DMS114 treated with DMSO at 0.1 percent for 48 hours (cell line): ENCODE measurements around the gene NCEH1.
A peak's percentile ranks its signal among the peaks of the same experiment; 100 is the strongest.

Experiments used
- DNase-seq: peaks from one replicate; lab custom pipeline; 2025; ENCODE audit not compliant: unreplicated experiment; lab: John Stamatoyannopoulos, UW

The NCEH1 gene

GRCh38 chr3:172648747-172649146 lies 62.1 kb downstream of the NCEH1 start:
- no peak for DNase-seq

- DNase-seq = no peak
These were observed 63.0 kb downstream of the NCEH1 start for GRCh38 chr3:172647823-172648222.

GRCh38 chr3:172647080-172647479 lies 63.8 kb downstream of the NCEH1 start:
- no peak for DNase-seq

- no peak for DNase-seq
These were observed 64.3 kb downstream of the NCEH1 start for GRCh38 chr3:172646439-172647015.

GRCh38 chr3:172644258-172644657 lies 66.6 kb downstream of the NCEH1 start:
- no peak for DNase-seq

DNA sequence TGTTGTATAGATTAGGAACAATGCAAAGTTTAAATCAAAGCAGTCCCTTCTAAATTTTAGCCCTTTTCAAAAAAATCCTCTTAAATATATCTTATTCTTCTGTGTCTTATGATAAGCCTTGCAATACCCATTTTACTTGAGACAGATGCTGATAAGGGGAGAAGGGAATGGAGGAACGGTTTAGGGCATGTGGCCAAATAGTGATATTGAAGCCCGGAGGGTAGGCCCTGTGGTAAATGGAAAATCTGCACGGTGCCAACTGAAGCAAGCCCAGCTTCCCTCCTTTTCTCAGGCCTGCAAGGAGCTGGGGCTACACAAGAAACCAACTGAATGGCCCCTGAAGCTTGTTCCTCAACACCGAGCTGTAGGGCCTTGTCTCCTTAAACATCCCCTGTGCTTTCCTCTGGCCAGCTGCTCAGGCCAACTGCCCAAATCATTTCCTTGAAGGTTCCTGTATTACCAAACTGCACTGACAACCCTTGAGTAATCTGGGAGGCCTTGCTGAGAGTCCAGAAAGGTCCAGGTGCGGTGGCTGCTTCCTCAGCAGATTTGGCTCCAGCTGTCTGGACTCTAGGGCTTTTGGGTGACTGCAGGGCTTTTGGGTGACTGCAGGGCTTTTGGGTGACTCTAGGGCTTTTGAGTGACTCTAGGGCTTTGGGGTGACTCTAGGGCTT lies 67.2 kb downstream of the NCEH1 start:
- no peak for DNase-seq

- DNase-seq = no peak
These were observed 69.6 kb downstream of the NCEH1 start for GRCh38 chr3:172641291-172641690.

GRCh38 chr3:172640751-172641150 lies 70.1 kb downstream of the NCEH1 start:
- no peak for DNase-seq

DNA sequence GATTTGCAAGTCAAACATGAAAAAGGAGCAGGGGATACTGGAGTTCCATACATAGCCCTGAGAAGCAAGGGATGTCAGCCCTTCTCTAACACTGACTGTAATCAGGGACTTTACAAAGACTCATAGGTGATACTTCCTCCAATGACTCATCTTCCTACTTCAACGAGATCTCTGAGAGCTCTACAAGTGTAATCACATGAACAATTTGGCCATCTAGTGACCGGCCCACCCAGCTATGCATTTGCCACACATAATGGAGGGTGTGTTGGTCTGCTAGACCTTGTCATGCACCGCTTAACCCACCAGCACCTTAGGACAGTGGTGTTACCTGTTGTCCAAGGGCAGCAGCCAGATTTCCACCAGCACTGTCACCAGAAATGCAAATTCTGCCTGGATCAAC lies 75.3 kb downstream of the NCEH1 start:
- no peak for DNase-seq

DNA sequence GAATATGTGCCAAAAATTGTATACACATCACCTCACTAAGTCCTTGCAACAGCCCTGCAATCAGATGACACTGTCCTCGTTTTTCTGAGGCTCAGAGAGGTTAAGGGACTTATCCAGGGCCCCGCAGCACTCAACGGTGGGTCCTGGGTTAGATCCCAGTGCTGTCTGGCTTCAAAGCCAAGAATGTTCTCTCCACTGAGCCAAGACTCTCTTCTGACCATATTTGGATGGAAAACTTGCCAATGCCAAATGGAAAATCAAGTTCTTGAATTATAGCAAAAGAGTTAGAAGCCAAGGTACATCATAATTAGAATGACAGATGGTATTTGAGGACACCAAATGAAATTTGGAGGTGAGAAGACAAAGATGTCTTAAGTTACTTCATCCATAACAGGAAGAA lies 75.9 kb downstream of the NCEH1 start:
- no peak for DNase-seq

- DNase-seq = no peak
These were observed 80.6 kb downstream of the NCEH1 start for GRCh38 chr3:172630316-172630715.

- DNase-seq = no peak
These were observed 81.4 kb downstream of the NCEH1 start for GRCh38 chr3:172629470-172629869.

DNA sequence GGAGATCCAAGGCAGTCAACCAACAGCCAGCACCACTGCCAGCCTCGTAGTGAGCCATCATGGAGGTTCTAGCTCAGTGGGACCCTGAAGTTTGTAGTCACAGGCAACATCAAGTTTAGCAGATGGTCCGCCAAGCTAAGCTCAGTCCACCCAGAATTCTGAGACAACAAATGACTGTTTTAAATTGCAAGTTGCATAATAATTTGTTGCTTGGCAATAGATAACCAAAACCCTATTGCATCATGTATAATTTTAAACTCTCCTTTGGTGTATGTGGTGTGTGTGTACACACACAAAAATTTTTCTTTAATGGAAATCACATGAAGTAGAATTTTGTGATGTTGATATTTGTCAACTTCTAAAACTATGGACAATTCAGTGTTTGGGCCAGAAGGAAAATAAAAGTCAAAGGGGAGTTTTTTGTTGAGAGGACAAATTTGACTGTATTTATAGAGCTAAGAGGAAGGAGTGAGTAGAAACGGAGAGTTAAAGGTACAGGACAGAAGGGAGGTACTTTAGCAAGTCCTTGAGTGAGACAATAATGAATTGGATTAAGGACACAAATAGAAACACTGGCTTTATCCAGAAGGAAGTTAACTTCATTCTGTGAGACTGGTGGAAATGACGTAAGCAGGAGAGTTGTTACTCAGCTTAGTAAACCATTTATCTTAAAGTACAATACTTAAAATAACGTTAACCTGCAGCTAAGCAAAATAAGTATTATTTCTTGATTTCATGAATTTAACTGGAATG lies 83.6 kb downstream of the NCEH1 start:
- no peak for DNase-seq

- no peak for DNase-seq
These were observed 84.7 kb downstream of the NCEH1 start for GRCh38 chr3:172626021-172626640.

DNA sequence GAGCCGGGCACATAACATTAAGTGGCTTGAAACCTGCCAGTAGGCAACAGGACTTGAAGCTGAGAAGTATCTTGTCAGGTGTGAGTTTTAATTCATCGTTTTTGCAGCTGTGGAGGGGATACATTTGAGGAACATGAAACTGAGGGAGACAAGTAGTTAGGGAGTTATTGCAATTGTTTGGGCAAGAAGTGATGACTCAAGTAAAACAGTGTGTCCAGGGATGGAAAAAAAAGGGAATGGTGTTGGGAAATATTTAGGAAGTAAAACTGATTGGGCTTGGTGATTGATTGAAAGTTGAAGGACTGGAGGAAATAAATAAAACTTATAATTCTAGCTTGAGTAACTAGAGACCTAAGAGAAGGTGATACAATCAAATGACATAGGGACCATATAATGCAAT lies 85.5 kb downstream of the NCEH1 start:
- no peak for DNase-seq

- no peak for DNase-seq
These were observed 85.9 kb downstream of the NCEH1 start for GRCh38 chr3:172624999-172625398.

GRCh38 chr3:172622916-172623700 lies 87.8 kb downstream of the NCEH1 start:
- DNase-seq = peak; percentile 59

DNA sequence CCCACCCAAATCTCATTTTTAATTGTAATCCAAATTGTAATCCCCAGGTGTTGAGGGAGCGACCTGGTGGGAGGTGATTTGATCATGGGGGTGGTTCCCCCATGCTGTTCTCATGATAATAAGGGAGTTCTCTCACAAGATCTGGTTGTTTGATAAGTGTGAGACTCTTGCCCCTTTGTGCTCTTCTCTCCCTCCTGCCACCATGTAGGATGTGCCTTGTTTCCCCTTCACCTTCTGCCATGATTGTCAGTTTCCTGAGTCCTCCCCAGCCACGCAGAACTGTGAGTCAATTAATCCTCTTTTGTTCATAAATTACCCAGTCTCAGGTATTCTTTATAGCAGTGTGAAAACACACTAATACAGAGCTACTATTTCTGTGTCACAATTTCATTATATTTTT lies 88.7 kb downstream of the NCEH1 start:
- DNase-seq = no peak

GRCh38 chr3:172617976-172618375 lies 92.9 kb downstream of the NCEH1 start:
- DNase-seq = no peak

GRCh38 chr3:172617013-172617706 lies 93.7 kb downstream of the NCEH1 start:
- DNase-seq = no peak
